C4-2B (cell line): Measurements from ENCODE around the gene ASIC2.

Experiments used
- H3K27ac ChIP-seq: fragments of 450-650 bp; 2 replicates; pipeline ENCODE4 v1.5.1; 2017
- ZFX ChIP-seq: fragments of 450-650 bp; IDR thresholded peaks from 2 replicates; pipeline ENCODE4 v1.6.1; 2017
- TF ChIP-seq, protein P1 (sequence below): fragments of 450-650 bp; conservative IDR thresholded peaks from 2 replicates; pipeline ENCODE4 v1.5.1; 2017; ENCODE audit warnings: mild to moderate bottlenecking

ASIC2 gene

DNA sequence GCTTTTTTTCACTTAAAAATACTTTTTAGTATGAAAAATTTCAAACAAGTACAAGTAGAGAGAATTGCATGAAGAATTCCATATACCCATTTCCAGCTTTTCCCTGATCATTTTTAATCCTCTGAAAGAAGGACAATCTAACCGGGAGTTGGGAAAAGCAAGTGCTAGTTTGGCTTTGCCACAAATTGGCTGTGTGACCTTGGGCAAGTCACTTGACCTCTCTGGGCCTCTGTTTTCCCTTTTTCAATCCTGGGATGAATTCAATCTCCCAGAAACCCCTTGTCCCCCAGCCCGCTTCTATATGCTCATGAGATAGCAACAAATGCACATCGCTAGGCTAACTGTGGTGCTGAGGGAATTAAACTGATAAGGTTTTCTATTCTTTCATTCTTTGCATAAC, 49.4 kb downstream of the ASIC2 start:
- H3K27ac ChIP-seq, result no peak overlapping the region
- no peak for TF ChIP-seq ZFX
- TF ChIP-seq, protein P1, sequence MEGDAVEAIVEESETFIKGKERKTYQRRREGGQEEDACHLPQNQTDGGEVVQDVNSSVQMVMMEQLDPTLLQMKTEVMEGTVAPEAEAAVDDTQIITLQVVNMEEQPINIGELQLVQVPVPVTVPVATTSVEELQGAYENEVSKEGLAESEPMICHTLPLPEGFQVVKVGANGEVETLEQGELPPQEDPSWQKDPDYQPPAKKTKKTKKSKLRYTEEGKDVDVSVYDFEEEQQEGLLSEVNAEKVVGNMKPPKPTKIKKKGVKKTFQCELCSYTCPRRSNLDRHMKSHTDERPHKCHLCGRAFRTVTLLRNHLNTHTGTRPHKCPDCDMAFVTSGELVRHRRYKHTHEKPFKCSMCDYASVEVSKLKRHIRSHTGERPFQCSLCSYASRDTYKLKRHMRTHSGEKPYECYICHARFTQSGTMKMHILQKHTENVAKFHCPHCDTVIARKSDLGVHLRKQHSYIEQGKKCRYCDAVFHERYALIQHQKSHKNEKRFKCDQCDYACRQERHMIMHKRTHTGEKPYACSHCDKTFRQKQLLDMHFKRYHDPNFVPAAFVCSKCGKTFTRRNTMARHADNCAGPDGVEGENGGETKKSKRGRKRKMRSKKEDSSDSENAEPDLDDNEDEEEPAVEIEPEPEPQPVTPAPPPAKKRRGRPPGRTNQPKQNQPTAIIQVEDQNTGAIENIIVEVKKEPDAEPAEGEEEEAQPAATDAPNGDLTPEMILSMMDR, result no peak

DNA sequence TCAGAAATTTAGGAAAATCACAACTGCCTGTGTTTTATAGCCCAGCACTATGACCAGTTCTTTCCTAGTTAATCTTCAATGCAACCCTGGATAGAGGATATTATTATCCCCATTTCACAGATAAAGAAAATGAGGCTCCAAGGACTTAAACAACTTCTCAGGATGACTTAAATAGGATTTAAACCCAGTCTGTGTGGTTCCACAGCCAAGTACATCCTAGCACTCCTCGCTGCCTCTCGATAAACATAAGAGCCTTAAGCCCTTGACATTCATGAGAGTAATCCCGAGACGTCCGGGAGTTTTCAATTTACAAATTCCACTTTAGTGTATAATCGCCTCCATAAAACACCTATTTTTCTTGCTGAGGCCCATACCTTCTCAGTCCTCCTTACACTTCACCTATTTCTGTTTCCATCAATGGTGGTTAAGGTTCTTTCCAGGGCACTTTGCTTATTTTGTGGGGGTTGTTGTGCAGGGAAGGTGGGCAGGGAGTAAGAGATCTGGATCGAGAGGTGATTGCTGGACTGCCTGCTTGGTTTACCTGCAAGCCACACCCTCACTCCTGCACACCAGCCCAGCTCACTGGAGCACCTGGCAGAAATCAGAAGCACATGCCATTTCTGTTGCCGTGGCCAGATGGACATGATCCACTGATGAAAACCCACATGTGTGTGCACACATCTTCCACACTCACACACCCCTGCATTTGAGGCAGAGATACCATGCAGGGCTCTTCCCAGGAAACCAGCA, 50.5 kb downstream of the ASIC2 start:
- no peak for TF ChIP-seq ZFX
- TF ChIP-seq, protein P1, result no peak
- no peak overlapping the region for H3K27ac ChIP-seq

DNA sequence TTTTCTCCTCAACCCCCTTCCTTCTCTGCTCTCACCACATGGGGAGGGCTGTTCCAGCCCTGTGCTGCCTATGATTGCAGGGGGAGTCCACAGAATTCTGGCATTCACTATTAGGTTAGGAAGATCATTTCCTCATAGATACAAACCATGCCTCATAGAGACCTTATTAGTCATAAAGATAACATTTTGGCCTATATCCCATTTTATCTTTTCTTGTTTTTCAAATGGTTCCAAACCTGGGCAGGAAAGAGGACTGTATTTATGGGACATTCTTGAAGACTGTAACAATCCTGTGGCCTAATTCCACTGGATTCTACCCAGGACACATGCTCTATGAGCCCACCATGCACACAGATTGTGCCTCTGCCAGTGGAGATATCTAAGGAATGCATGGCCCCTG, 51.7 kb downstream of the ASIC2 start:
- H3K27ac ChIP-seq, result no peak overlapping the region

DNA sequence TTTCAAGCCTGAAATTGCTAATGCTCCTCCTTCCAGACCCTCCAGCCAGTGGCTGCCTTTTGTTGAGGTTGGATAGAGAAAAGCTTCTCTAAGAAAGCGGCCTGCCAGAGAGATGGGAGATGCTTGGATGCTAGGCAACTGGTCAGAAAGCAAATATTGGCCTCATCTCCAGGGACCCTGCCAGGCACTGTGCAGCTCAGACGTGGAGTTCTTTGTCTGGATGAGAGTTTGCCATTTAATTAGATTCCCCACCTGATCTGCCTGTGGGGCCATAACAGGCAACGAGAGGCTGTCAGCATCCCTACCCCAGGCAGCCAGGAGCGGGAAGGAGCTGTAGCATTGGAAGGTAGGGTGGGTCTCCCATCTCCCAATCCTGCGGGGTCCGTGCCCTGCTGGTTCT, 52.7 kb downstream of the ASIC2 start:
- TF ChIP-seq, protein P1, result no peak
- TF ChIP-seq ZFX, result no peak
- no peak overlapping the region for H3K27ac ChIP-seq

More for the DNA sequence above, 51.7 kb downstream of the ASIC2 start:
- TF ChIP-seq ZFX, result no peak
- TF ChIP-seq, protein P1, result no peak

DNA sequence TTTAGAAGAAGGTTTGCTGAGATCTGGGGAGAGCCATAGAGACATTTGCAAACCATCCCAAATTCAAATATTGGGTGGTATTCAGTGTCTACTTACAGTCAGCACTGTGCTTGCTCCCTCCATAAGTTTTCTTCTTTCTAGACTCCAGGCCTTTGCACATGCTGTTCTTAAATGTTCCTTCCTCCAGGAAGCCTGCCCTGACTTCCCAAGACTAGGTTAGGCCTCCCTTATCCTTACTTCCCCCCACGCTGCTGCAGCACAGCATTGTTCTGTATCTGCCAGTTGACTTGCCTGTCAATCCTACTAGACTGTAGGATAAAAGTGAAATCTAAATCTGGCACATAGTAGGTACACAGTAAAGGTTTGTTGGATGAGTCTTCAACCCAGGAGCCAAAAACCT, 53.4 kb downstream of the ASIC2 start:
- TF ChIP-seq ZFX, result no peak
- TF ChIP-seq, protein P1, result no peak
- no peak overlapping the region for H3K27ac ChIP-seq

DNA sequence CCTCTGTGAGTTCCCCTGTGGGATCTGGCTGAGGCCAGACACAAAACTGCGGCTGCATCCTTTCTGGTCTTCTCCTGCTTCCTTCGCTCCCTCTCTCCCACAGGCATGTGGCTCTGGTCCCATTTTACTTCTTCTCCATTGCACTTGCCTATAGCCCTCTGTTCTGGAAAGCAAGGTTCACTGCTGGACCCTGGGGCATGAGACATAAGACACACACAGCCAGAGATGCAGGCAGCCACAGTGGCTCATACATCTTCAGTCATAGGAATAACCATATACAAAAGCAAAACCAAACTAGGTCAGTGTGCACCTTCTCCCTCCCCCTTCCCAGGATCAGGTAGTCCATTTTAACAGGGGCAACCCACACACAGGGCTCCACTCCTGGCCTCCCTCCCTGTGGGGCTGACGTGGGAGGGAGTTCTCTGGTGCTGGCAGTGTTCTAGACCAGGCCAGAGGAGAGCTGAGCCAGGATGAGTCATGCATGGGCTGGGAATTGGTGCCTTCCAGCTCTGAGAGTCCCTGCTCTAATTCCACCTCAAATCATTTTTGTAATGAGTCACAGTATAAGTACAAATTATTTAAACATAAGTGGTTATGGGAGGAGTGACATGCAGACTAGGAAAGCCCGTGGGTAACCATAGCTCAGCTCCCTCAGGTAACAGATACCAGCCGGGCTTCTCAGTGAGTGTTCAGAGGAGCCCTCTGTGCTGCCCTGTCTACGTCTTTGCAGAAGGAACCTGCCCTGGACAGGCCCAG, 58.0 kb downstream of the ASIC2 start:
- no peak overlapping the region for H3K27ac ChIP-seq
- TF ChIP-seq, protein P1, result no peak
- no peak for TF ChIP-seq ZFX

DNA sequence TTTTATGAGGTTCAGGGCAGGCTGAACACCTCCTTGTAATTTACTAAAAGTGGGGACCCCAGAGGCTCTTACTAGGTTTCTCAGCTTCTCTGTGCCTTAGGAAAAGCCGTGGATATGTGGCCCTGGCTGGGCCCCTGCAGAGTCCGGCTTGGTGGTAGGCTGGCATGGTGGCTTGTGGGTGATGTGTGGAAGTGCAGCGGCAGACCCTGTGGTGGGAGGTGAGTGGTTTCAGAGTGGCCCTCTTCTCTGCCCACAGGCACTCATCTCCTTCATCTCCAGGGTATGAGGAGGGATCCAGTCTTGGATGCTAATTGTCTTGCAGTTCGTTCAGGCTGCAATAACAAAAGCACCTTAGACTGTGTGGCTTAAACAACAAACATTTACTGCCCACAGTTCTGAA, 58.9 kb downstream of the ASIC2 start:
- H3K27ac ChIP-seq, result no peak overlapping the region
- TF ChIP-seq, protein P1, result no peak
- no peak for TF ChIP-seq ZFX
